Measurements from ENCODE around the gene PHYKPL.
"Not testable (repeated sequence)": the region's sequence is repeated elsewhere in the genome, so short reads cannot be mapped to it uniquely, and the experiment has no call there.

Gene PHYKPL

GRCh38 chr5:178261666-178262600, 29.3 kb upstream of the PHYKPL start:
- DNase-seq, result no peak

GRCh38 chr5:178259623-178260536, 27.3 kb upstream of the PHYKPL start:
- DNase-seq, result no peak

GRCh38 chr5:178257650-178258049, 25.0 kb upstream of the PHYKPL start:
- DNase-seq, result no peak

GRCh38 chr5:178256746-178257145, 24.1 kb upstream of the PHYKPL start:
- DNase-seq, result no peak

GRCh38 chr5:178253632-178254031, 21.0 kb upstream of the PHYKPL start:
- DNase-seq, result not testable (repeated sequence)

- no peak for DNase-seq
Observed at GRCh38 chr5:178252258-178252657, 19.7 kb upstream of the PHYKPL start.

GRCh38 chr5:178250263-178250662, 17.7 kb upstream of the PHYKPL start:
- DNase-seq, result no peak

GRCh38 chr5:178249191-178249989, 16.8 kb upstream of the PHYKPL start:
- peak; percentile 15 for DNase-seq

GRCh38 chr5:178248750-178249149, 16.1 kb upstream of the PHYKPL start:
- DNase-seq, result no peak

- DNase-seq, result no peak
Observed at GRCh38 chr5:178247481-178248456, 15.2 kb upstream of the PHYKPL start.

- DNase-seq, result no peak
Observed at GRCh38 chr5:178246624-178247279, 14.2 kb upstream of the PHYKPL start.

GRCh38 chr5:178245389-178245788, 12.8 kb upstream of the PHYKPL start:
- no peak for DNase-seq

GRCh38 chr5:178244576-178244975, 12.0 kb upstream of the PHYKPL start:
- DNase-seq, result peak; percentile 31

GRCh38 chr5:178242416-178242815, 9.8 kb upstream of the PHYKPL start:
- no peak for DNase-seq

GRCh38 chr5:178241688-178242231, 9.2 kb upstream of the PHYKPL start:
- no peak for DNase-seq

- no peak for DNase-seq
Observed at GRCh38 chr5:178241231-178241663, 8.6 kb upstream of the PHYKPL start.

GRCh38 chr5:178240766-178241165, 8.2 kb upstream of the PHYKPL start:
- DNase-seq, result no peak

- no peak for DNase-seq
Observed at GRCh38 chr5:178240341-178240741, 7.7 kb upstream of the PHYKPL start.

- not testable (repeated sequence) for DNase-seq
Observed at GRCh38 chr5:178239626-178240301, 7.2 kb upstream of the PHYKPL start.
